Progenitor cell of endocrine pancreas (in vitro differentiated cells): ENCODE results near the gene GBP1. TPM values are rescaled to one million over a fixed set of nuclear protein-coding genes. Genes with fewer than 3 reads are reported as not detected.

Source experiments
- DNase-seq: peaks from one replicate; pipeline ENCODE4 v3.0.0; 2021; ENCODE audit warnings: low spot score; ENCODE audit not compliant: unreplicated experiment
- H3K27ac Mint-ChIP-seq: 2 replicates; pipeline ENCODE4 v1.8.0; 2021; ENCODE audit warnings: mild to moderate bottlenecking, moderate library complexity, mixed read lengths
- H3K27me3 Mint-ChIP-seq: 2 replicates; pipeline ENCODE4 v1.8.0; 2021; ENCODE audit warnings: mixed read lengths
- H3K36me3 Mint-ChIP-seq: 2 replicates; pipeline ENCODE4 v1.8.0; 2022; ENCODE audit warnings: mixed read lengths; ENCODE audit not compliant: insufficient read depth
- H3K4me1 Mint-ChIP-seq: 2 replicates; pipeline ENCODE4 v1.8.0; 2021; ENCODE audit warnings: low read depth, mixed read lengths
- H3K4me3 Mint-ChIP-seq: 2 replicates; pipeline ENCODE4 v1.8.0; 2021; ENCODE audit warnings: low read depth, mild to moderate bottlenecking, moderate library complexity, mixed read lengths
- H3K9me3 Mint-ChIP-seq: 2 replicates; pipeline ENCODE4 v1.8.0; 2021; ENCODE audit warnings: low read depth, mixed read lengths
- long read RNA-seq: library from polyadenylated mRNA; unstranded; transcript quantifications from one replicate; pipeline ENCODE4 v2.0.0, GENCODE V29; 2020
- total RNA-seq: library from RNA; stranded (reverse); gene quantifications from 2 replicates; pipeline ENCODE4 v1.2.1, GENCODE V29; 2021
- TF ChIP-seq, protein P1 (sequence below): fragments of 200-600 bp; sonication (generic); IDR thresholded peaks from one replicate; pipeline ENCODE4 v1.5.0; 2021; ENCODE audit warnings: antibody characterized with exemption, mild to moderate bottlenecking; ENCODE audit not compliant: unreplicated experiment

GBP1 gene, protein sequence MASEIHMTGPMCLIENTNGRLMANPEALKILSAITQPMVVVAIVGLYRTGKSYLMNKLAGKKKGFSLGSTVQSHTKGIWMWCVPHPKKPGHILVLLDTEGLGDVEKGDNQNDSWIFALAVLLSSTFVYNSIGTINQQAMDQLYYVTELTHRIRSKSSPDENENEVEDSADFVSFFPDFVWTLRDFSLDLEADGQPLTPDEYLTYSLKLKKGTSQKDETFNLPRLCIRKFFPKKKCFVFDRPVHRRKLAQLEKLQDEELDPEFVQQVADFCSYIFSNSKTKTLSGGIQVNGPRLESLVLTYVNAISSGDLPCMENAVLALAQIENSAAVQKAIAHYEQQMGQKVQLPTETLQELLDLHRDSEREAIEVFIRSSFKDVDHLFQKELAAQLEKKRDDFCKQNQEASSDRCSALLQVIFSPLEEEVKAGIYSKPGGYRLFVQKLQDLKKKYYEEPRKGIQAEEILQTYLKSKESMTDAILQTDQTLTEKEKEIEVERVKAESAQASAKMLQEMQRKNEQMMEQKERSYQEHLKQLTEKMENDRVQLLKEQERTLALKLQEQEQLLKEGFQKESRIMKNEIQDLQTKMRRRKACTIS
- not detected in 2 replicates for total RNA-seq
- long read RNA-seq, result 0 reads

DNA sequence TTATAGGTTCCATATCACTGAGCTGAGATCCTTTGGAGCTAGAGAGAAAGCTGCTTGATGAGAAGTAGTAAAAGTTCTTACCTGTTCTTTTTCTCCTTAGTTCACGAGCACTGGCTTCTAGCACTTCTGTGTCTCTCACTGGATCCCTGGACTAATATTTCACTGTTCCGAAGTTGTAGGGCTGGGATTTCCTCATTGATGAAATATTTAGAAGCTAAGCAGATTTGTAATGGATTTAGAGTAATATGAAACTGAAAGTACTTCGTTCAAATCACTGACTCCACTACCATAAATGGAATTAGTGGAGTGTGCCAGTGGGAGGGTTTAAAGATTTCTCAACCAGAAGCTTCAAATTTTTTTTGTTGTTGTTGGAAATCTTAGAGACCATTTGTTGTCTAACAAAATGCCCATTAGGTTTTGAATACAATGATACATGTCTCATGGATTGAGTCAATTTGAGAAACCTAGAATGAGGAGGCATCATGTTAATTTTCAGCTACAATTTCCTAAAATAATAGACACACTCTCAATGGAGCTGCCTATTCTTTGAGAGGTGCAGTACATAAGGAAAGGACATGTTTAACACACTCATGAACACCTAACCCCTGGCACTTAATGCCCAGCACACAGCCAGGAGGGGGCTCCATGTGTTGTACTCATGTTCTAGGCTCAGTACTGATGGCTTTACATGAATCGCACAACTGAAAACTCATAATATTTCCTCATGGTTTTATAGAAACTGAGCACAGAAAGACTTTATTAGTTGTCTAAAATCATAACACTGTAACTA, at the start of gene GBP1:
TSS of gene GBP1 (minus strand) at position 130 of the 790 bp plus-strand sequence. CDS start 1,974 bp downstream, outside the sequence.
- no peak for DNase-seq
- Mint-ChIP-seq H3K4me1 (no peaks in the 10 kb centered on the region), H3K27me3 (no peaks in the 10 kb centered on the region), H3K36me3 (no peaks in the 10 kb centered on the region), H3K27ac (no peak within 1 kb of the TSS), H3K9me3 (no peaks in the 10 kb centered on the region), H3K4me3 (no peak within 1 kb of the TSS)
- TF ChIP-seq, protein P1, sequence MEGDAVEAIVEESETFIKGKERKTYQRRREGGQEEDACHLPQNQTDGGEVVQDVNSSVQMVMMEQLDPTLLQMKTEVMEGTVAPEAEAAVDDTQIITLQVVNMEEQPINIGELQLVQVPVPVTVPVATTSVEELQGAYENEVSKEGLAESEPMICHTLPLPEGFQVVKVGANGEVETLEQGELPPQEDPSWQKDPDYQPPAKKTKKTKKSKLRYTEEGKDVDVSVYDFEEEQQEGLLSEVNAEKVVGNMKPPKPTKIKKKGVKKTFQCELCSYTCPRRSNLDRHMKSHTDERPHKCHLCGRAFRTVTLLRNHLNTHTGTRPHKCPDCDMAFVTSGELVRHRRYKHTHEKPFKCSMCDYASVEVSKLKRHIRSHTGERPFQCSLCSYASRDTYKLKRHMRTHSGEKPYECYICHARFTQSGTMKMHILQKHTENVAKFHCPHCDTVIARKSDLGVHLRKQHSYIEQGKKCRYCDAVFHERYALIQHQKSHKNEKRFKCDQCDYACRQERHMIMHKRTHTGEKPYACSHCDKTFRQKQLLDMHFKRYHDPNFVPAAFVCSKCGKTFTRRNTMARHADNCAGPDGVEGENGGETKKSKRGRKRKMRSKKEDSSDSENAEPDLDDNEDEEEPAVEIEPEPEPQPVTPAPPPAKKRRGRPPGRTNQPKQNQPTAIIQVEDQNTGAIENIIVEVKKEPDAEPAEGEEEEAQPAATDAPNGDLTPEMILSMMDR, result no peak

DNA sequence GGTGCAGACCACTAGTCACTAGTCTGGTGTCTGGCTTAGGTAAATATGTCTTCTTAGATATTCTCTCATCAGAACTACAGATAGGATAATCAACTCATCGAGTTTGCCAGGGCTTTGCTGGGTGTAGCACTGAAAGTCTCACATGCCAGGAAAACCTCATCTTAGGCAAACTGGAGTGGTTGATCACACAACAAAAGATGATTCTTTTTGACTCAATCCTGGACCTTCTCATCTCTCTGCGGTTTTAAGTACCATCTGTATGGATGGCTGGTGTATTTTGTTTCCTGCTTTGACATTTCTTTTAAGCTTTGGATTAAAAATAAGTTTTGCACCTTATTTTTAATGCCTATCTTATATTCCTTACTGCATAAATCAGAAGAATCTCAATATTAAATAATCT, 49.7 kb upstream of the GBP1 start:
- Mint-ChIP-seq H3K4me1 (no peaks in the 10 kb centered on the region), H3K36me3 (no peaks in the 10 kb centered on the region), H3K27me3 (no peaks in the 10 kb centered on the region), H3K9me3 (peaks cover 3% of the 10 kb centered on the region), H3K27ac (no peak overlapping the region), H3K4me3 (no peak overlapping the region)
- DNase-seq, result no peak
- TF ChIP-seq, protein P1, result no peak

DNA sequence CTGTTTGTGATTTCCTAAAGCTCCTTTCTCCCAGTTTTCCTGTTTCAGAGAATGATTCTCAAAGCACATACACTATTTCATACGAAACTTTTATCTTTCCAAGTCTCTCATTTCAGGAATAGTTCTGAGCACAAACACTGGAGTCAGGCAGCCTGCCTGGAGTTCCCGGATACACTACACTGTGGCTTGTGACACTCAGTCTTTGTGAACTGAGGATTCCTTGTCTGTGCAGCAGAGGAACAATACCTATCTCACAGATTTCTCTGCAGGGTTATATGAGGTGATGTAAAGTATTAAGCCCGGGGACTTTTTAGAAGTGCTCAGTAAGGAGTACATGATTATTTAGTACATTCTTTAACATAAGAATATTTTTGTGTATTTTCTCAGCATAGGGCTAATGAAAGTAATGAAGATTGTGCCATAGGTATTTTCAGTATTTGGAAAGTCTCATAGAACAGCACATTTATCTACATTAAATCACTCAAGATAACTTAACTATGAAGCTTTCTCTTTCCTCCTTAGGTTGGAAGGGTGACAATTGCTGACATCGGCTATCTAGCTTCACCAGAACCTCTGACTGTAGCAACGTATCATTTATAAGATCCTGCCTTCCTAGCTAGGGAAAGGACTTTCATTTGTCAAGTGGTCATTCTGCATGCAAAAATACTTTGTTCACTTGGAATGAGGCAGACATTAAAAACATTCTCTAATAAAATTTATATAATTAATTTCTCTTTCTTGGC, 48.0 kb upstream of the GBP1 start:
- no peaks in the 10 kb centered on the region for H3K36me3 Mint-ChIP-seq
- no peak for DNase-seq
- H3K4me1 Mint-ChIP-seq, result no peaks in the 10 kb centered on the region
- H3K27me3 Mint-ChIP-seq, result no peaks in the 10 kb centered on the region
- no peak overlapping the region for H3K4me3 Mint-ChIP-seq
- TF ChIP-seq, protein P1, result no peak
- peaks cover 3% of the 10 kb centered on the region for H3K9me3 Mint-ChIP-seq
- no peak overlapping the region for H3K27ac Mint-ChIP-seq

DNA sequence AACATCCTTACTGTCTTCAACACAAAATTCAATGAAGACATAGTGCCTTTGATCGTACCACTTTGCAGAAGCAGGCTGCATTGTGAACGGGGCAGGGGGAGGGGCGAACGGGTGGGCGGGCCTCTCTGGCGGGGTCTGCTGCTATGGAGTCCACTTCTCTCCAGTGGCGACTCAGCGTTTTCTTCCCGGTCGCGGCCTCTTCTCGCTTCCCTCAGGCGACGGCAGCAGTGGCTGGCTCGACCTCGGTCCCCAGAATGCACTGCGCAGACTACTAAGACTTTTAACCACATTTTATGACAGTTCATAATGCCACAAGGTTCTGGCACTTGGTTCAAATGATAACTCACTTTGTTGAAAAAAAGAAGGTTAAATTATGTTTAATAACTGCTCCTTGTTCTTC, 39.7 kb upstream of the GBP1 start:
- H3K36me3 Mint-ChIP-seq, result no peaks in the 10 kb centered on the region
- no peaks in the 10 kb centered on the region for H3K4me1 Mint-ChIP-seq
- H3K4me3 Mint-ChIP-seq, result no peak overlapping the region
- no peaks in the 10 kb centered on the region for H3K27me3 Mint-ChIP-seq
- no peak overlapping the region for H3K27ac Mint-ChIP-seq
- TF ChIP-seq, protein P1, result no peak
- DNase-seq, result no peak
- H3K9me3 Mint-ChIP-seq, result no peaks in the 10 kb centered on the region
